ENCODE measurements around the gene SLC22A12. TPM values are rescaled to one million over a fixed set of nuclear protein-coding genes. Genes with fewer than 3 reads are reported as not detected.

Gene SLC22A12
- total RNA-seq, 4 donors from 2014 or later, result not detected

DNA sequence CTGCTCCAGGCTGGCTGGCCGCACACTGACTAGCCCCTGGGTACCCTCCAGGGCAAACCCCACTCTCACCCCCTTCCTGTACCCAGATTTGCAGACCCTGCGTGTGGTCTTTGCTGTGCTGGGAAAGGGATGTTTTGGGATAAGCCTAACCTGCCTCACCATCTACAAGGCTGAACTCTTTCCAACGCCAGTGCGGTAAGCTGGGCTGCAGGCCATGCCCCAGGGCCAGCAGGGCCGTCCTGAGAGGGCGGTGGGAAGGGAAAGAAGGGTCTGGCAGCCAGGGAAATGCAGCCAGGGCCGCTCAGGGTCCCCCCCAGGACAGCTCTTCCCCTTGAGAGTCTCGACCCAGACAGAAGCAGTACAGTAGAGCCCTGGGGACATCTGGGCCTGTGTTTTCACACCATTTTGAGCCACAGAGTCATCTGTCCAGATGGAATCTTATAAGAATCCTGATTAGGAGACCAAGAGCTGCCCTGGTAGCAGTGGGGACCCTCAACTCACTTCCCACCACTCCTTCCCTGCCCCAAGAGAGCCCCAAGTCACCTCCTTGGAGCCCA is 22.4 kb upstream of the SLC22A12 start:
- H3K4me1 ChIP-seq, result no peaks in the 10 kb centered on the region
- H3K27me3 ChIP-seq, result no peaks in the 10 kb centered on the region
- no peaks in the 10 kb centered on the region for H3K9me3 ChIP-seq
- H3K27ac ChIP-seq, result no peak overlapping the region
- H3K36me3 ChIP-seq, result no peaks in the 10 kb centered on the region
- DNase-seq, result peak in 1 of 3 donors; percentile 26
- no peak overlapping the region for H3K4me3 ChIP-seq
- TF ChIP-seq POLR2A (IDR thresholded peaks at IDR 0.05), result no peak
- TF ChIP-seq, protein P1, sequence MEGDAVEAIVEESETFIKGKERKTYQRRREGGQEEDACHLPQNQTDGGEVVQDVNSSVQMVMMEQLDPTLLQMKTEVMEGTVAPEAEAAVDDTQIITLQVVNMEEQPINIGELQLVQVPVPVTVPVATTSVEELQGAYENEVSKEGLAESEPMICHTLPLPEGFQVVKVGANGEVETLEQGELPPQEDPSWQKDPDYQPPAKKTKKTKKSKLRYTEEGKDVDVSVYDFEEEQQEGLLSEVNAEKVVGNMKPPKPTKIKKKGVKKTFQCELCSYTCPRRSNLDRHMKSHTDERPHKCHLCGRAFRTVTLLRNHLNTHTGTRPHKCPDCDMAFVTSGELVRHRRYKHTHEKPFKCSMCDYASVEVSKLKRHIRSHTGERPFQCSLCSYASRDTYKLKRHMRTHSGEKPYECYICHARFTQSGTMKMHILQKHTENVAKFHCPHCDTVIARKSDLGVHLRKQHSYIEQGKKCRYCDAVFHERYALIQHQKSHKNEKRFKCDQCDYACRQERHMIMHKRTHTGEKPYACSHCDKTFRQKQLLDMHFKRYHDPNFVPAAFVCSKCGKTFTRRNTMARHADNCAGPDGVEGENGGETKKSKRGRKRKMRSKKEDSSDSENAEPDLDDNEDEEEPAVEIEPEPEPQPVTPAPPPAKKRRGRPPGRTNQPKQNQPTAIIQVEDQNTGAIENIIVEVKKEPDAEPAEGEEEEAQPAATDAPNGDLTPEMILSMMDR (IDR thresholded peaks at IDR 0.05), result no peak

DNA sequence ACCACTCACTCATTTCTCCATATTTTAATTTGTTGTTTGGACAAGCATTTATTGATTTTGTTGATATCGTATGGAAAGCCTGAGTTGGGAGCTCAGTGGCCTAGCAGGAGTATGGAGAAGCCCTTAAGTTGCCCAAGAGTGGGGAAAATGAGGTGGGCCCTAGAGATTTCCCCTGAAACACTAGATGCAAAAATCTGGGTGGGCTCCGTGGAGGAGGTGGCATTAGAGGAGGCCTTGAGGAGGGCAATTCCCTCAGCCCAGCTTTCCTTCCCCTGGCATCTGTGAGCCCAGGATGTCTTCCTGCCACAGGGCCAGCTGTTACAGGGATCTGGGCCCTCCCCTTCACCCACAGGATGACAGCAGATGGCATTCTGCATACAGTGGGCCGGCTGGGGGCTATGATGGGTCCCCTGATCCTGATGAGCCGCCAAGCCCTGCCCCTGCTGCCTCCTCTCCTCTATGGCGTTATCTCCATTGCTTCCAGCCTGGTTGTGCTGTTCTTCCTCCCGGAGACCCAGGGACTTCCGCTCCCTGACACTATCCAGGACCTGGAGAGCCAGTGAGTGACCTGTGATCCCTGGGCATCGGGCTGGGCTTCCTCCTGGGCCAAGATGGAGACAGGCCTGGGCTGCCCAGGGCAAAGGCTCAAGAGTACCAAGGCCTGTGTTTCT is 21.6 kb upstream of the SLC22A12 start:
- peak in 1 of 3 donors; percentile 24 for DNase-seq
- no peaks in the 10 kb centered on the region for H3K36me3 ChIP-seq

DNA sequence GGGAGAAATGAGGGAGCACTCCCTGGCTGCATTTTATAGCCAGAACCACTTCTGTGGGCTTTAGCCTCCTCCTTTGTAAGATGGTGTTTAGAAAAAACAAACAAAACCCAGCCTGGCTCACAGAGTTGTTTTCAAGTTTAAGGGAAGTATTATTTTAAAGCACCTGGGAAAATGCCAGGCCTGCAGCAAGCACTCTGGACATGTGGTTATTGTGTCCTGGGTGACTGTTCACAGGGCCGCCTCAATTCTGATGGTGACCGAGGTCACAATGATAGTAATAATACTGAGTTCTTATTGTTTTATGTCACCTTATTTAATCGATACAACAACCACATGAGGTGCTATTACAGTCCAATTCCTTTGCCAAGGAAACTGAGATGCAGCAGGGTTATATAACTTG is 20.7 kb upstream of the SLC22A12 start:
- Histone ChIP-seq H3K9me3 (no peaks in the 10 kb centered on the region), H3K4me1 (no peaks in the 10 kb centered on the region), H3K27me3 (no peaks in the 10 kb centered on the region), H3K4me3 (no peak overlapping the region), H3K27ac (no peak overlapping the region), H3K36me3 (no peaks in the 10 kb centered on the region)
- TF ChIP-seq, protein P1 (IDR thresholded peaks at IDR 0.05), result no peak
- no peak for TF ChIP-seq POLR2A (IDR thresholded peaks at IDR 0.05)
- DNase-seq, result no peak

More for the DNA sequence above, 21.6 kb upstream of the SLC22A12 start:
- H3K27ac ChIP-seq, result no peak overlapping the region
- H3K4me1 ChIP-seq, result no peaks in the 10 kb centered on the region
- H3K4me3 ChIP-seq, result no peak overlapping the region
- H3K9me3 ChIP-seq, result no peaks in the 10 kb centered on the region
- no peak for TF ChIP-seq POLR2A (IDR thresholded peaks at IDR 0.05)
- TF ChIP-seq, protein P1 (IDR thresholded peaks at IDR 0.05), result no peak
- no peaks in the 10 kb centered on the region for H3K27me3 ChIP-seq

DNA sequence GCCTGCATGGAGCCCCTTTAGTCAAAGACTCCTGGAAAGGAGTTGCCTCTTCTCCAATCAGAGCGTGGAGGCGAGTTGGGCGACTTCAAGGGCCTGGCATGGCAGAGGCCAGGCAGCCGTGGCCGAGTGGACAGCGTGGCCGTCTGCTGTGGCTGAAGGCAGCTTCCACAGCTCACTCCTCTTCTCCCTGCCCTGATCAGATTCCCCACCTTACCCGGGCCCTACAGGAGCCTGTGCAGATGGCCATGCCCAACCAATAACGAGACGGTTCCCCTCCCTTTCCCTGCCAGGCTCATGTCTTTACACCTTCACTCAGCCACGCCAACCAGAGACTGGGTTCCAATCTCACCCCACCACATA is 20.0 kb upstream of the SLC22A12 start:
- no peak for TF ChIP-seq POLR2A (IDR thresholded peaks at IDR 0.05)
- TF ChIP-seq, protein P1 (IDR thresholded peaks at IDR 0.05), result no peak
- Histone ChIP-seq H3K36me3 (no peaks in the 10 kb centered on the region), H3K27me3 (no peaks in the 10 kb centered on the region), H3K27ac (no peak overlapping the region), H3K9me3 (no peaks in the 10 kb centered on the region), H3K4me1 (no peaks in the 10 kb centered on the region), H3K4me3 (no peak overlapping the region)
- DNase-seq, result no peak

DNA sequence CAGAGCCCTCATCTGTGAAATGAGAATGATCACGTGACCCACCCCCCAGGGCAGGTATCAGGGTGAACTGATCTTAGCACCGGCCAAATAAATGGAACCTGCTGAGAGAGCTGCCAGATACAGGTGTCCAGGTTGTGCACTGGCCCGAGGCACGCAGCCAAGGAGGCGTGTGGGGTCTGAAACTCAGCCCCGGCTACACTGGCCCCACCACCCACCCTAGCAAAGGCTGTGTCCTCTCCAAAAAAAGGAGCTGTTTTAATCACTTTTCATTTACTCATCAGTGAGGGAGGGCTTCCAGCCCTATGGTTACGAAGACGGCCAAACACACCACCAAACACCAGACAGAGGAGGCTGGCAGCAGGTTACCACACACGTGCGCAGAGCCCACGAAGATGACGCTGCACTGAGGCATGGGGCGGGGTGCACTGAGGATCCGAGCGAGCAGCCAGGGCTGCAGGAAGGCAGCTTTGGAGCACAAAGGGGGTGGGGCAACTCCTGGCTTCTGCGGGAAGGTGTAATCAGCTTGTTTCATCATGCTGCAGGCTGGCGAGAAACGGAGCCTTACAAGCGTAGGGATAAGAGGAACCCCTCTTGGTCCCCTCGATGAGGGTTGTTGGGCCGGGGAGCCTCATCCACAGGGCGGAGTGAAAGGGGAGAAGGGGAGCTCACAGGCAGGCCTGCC is 19.5 kb upstream of the SLC22A12 start:
- peak in 1 of 3 donors; percentile 48 for DNase-seq
- H3K27ac ChIP-seq, result no peak overlapping the region

More for the DNA sequence above, 19.5 kb upstream of the SLC22A12 start:
- no peaks in the 10 kb centered on the region for H3K9me3 ChIP-seq
- H3K27me3 ChIP-seq, result no peaks in the 10 kb centered on the region
- no peaks in the 10 kb centered on the region for H3K4me1 ChIP-seq
- H3K4me3 ChIP-seq, result no peak overlapping the region
- TF ChIP-seq, protein P1 (IDR thresholded peaks at IDR 0.05), result no peak
- no peak for TF ChIP-seq POLR2A (IDR thresholded peaks at IDR 0.05)
- no peaks in the 10 kb centered on the region for H3K36me3 ChIP-seq

Measured in Peyer's patch (tissue), 4 donors.